Mucosa of descending colon (tissue), 3 donors: ENCODE data around the gene STIMATE. TPM values are rescaled to one million over a fixed set of nuclear protein-coding genes. Genes with fewer than 3 reads are reported as not detected.

Experiments used
- ATAC-seq: fragments of 200-7000 bp; cut with Tn5 transposase; one replicate; pipeline ENCODE4 v1.9.1; 2020; ENCODE audit warnings: mild to moderate bottlenecking, moderate library complexity
- DNase-seq, 3 donors: peaks; one replicate each; pipeline ENCODE4 v3.0.0-alpha.2; 2020
- H3K36me3 ChIP-seq: fragments of 200-600 bp; one replicate; pipeline ENCODE4 v1.8.0; 2021; ENCODE audit warnings: low read depth, mild to moderate bottlenecking
- H3K4me1 ChIP-seq: fragments of 200-600 bp; one replicate; pipeline ENCODE4 v1.8.0; 2021; ENCODE audit warnings: low read depth, mild to moderate bottlenecking
- H3K4me3 ChIP-seq: fragments of 200-600 bp; one replicate; pipeline ENCODE4 v1.8.0; 2021; ENCODE audit warnings: mild to moderate bottlenecking
- H3K9me3 ChIP-seq: fragments of 200-600 bp; one replicate; pipeline ENCODE4 v1.8.0; 2021; ENCODE audit warnings: mild to moderate bottlenecking
- intact Hi-C, 2 donors: fragments of 100-400 bp; cut with DNase I in 1 of 2; cut with micrococcal nuclease in 1 of 2; formaldehyde crosslinking; loops; one replicate each; pipeline versions ENCODE4 v1.11.0 to v1.11.1; 2022; cut with DNase I, micrococcal nuclease
- total RNA-seq, 3 donors: library from RNA; stranded (reverse); fragmentation: NEBNext Ultra II Directional in 2 of 3; extraction: Animal tissue kit (Norgen Biotek cat#: 25700) in 2 of 3; gene quantifications; one replicate each; pipeline versions ENCODE4 v1.2.1 to v1.2.4, GENCODE V29; 2021 to 2023
- TF ChIP-seq, protein P1 (sequence below): fragments of 200-600 bp; IDR thresholded peaks from one replicate; pipeline ENCODE4 v1.8.0; 2022; ENCODE audit warnings: antibody characterized with exemption, mild to moderate bottlenecking
- donor health status: DM: no; HTN: no; CAD: no; lungs with moderate emphysema.
- donor health status: DM: no; HTN: no; CAD: no.
- donor health status: DM: no; HTN: yes; CAD: no.

Gene STIMATE
- total RNA-seq, 3 donors from 2014 or later: 9.3 to 14.8 (median 11.1) TPM

DNA sequence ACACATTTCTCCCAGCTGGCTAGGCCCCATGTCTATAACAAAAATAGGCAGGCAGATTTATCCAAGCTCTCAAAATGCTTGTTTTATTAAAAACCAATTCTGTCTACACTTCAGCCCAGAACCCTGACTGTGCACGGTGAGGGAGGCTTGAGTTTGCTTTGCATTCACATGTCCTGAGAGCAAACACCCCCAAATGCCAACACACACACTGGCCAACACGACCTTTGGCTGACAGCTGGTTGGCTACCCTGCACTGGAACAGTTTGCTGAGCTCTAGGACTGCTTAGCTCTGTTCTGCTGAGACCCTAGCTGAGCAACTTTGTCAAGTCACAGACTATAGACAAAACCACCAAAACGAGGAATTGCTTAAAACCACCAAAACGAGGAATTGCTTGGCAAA lies 3.6 kb downstream of the STIMATE start:
- Histone ChIP-seq H3K4me1 (peaks cover 4% of the 10 kb centered on the region), H3K9me3 (no peaks in the 10 kb centered on the region), H3K36me3 (no peaks in the 10 kb centered on the region), H3K4me3 (no peak overlapping the region)
- TF ChIP-seq, protein P1, sequence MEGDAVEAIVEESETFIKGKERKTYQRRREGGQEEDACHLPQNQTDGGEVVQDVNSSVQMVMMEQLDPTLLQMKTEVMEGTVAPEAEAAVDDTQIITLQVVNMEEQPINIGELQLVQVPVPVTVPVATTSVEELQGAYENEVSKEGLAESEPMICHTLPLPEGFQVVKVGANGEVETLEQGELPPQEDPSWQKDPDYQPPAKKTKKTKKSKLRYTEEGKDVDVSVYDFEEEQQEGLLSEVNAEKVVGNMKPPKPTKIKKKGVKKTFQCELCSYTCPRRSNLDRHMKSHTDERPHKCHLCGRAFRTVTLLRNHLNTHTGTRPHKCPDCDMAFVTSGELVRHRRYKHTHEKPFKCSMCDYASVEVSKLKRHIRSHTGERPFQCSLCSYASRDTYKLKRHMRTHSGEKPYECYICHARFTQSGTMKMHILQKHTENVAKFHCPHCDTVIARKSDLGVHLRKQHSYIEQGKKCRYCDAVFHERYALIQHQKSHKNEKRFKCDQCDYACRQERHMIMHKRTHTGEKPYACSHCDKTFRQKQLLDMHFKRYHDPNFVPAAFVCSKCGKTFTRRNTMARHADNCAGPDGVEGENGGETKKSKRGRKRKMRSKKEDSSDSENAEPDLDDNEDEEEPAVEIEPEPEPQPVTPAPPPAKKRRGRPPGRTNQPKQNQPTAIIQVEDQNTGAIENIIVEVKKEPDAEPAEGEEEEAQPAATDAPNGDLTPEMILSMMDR: no peak
- intact Hi-C loops: no loop called here
- DNase-seq: no peak
- no peak for ATAC-seq

DNA sequence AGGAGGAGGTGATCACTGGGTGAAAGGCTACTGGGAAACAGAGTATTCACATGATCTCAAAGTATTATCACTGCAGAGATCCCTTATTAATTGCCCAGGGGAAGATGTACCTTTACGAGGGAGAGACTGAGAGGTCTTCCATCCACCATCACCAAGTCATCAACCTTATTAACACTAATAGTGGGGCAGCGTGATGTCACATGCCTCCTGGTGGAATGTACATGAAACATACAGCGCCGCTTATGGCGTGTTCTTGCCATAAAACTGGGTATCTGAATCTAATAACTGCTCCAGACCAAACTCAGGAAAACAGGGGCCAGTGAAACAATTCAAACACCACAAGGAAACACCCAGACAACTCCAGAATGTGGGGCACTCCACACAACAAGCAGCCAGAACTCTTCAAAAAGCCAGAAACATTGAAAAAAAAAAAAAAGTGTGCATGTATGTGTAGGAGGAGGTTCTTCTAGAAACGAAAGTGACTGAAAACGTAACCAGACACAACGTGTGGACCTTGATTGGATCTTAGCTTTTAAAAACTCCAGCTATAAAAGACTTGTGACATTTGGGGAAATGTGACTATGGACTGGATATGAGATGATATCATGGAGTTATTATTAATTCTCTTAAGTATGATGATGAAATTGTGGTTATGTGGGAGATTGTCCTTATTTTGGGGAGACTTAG lies 4.6 kb downstream of the STIMATE start:
- Histone ChIP-seq H3K4me3 (no peak overlapping the region), H3K9me3 (no peaks in the 10 kb centered on the region), H3K4me1 (peaks cover 4% of the 10 kb centered on the region), H3K36me3 (no peaks in the 10 kb centered on the region)
- intact Hi-C loops: no loop called here
- TF ChIP-seq, protein P1: no peak
- ATAC-seq (no peak), DNase-seq (peak in 1 of 3 donors; percentile 21)

DNA sequence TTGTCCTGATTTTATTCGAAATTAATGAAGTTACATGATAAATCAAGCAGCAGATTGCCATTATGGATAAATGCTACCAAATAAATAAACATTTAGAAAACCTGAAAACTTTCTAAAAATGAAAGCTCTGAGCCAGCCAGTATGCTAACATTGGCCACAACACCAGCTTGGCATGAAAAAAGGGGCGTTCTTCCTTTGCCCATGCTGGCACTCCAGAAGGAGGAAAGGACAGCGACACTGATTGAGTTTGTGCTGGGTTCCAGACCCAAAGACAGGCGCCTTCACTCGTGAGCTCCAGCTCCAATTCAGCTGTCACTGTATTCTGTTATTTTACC lies 5.1 kb downstream of the STIMATE start:
- peaks cover 4% of the 10 kb centered on the region for H3K4me1 ChIP-seq
- DNase-seq (no peak), ATAC-seq (no peak)
- intact Hi-C loops: no loop called here
- H3K9me3 ChIP-seq: no peaks in the 10 kb centered on the region
- H3K36me3 ChIP-seq: no peaks in the 10 kb centered on the region
- no peak overlapping the region for H3K4me3 ChIP-seq
- TF ChIP-seq, protein P1: no peak

- DNase-seq: peak in 1 of 3 donors; percentile 11
- Histone ChIP-seq H3K36me3 (no peaks in the 10 kb centered on the region), H3K4me3 (no peak overlapping the region), H3K9me3 (no peaks in the 10 kb centered on the region), H3K4me1 (peaks cover 4% of the 10 kb centered on the region)
- TF ChIP-seq, protein P1: no peak
- intact Hi-C loops: no loop called here
- peak; percentile 38 for ATAC-seq
Observed at GRCh38 chr3:52891615-52892081, 5.7 kb downstream of the STIMATE start.

DNA sequence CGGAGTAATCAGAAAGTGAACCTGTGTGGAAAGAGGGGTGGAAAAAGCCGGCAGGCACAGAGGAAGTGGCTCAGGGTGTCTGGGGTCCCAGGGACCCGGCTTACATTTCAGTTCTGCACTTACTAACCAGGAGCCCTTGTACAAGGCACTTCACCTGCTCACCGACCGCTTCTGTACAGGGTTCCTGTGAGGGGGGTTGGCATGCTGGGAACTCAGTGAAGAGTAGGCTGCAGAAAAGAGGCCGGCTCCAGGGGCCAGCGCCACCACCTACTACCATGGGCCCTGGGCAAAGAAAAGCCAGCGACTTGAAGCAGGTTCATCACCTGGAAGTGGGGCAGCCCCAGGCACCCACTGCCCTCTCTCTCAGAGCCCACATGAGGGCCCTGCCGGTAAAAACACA lies 6.2 kb downstream of the STIMATE start:
- intact Hi-C loops: no loop called here
- TF ChIP-seq, protein P1: no peak
- peaks cover 4% of the 10 kb centered on the region for H3K4me1 ChIP-seq
- DNase-seq (no peak), ATAC-seq (no peak)
- H3K4me3 ChIP-seq: no peak overlapping the region
- no peaks in the 10 kb centered on the region for H3K36me3 ChIP-seq
- no peaks in the 10 kb centered on the region for H3K9me3 ChIP-seq
